Activated CD4-positive, alpha-beta T cell treated with anti-CD3 and anti-CD28 coated beads, Interleukin-2, amount 50 U/mL, for 4 hours (primary cell): ENCODE measurements around the gene ENTPD7.
"Not testable (repeated sequence)": the region's sequence is repeated elsewhere in the genome, so short reads cannot be mapped to it uniquely, and the experiment has no call there.

Source experiments
- DNase-seq, 2 experiments: peaks; one replicate each; pipeline ENCODE4 v3.0.0-alpha.2; 2020

ENTPD7 gene

GRCh38 chr10:99659031-99659867 lies at the start of gene ENTPD7:
TSS of gene ENTPD7 (plus strand) at chr10:99659509. CDS start at chr10:99659957, 448 bp downstream.
- DNase-seq, result peak; percentile 80 to 81

- no peak for DNase-seq
Measured at GRCh38 chr10:99610221-99610620, 49.1 kb upstream of the ENTPD7 start.

- DNase-seq, result no peak
Measured at GRCh38 chr10:99611326-99611725, 48.0 kb upstream of the ENTPD7 start.

GRCh38 chr10:99612167-99612831 lies 47.0 kb upstream of the ENTPD7 start:
- no peak for DNase-seq

GRCh38 chr10:99615426-99615825 lies 43.9 kb upstream of the ENTPD7 start:
- no peak for DNase-seq

GRCh38 chr10:99617696-99618095 lies 41.6 kb upstream of the ENTPD7 start:
- no peak for DNase-seq

GRCh38 chr10:99619090-99619800 lies 40.1 kb upstream of the ENTPD7 start:
- no peak for DNase-seq

- DNase-seq, result peak; percentile 27 to 88
Measured at GRCh38 chr10:99619851-99620710, 39.2 kb upstream of the ENTPD7 start, which contains the start of gene SLC25A28. TSS of gene SLC25A28 (minus strand) at chr10:99620439. CDS start at chr10:99620335, 104 bp downstream.

- peak; percentile 77 to 89 for DNase-seq
Measured at GRCh38 chr10:99620711-99621453, 38.4 kb upstream of the ENTPD7 start.

- DNase-seq, result no peak
Measured at GRCh38 chr10:99621454-99622251, 37.7 kb upstream of the ENTPD7 start.

GRCh38 chr10:99623919-99624318 lies 35.4 kb upstream of the ENTPD7 start:
- DNase-seq, result no peak

- DNase-seq, result not testable (repeated sequence)
Measured at GRCh38 chr10:99625124-99625523, 34.2 kb upstream of the ENTPD7 start.

GRCh38 chr10:99628923-99629624 lies 30.2 kb upstream of the ENTPD7 start:
- no peak for DNase-seq

- no peak for DNase-seq
Measured at GRCh38 chr10:99629625-99629978, 29.7 kb upstream of the ENTPD7 start.

GRCh38 chr10:99630433-99630832 lies 28.9 kb upstream of the ENTPD7 start:
- DNase-seq, result no peak

GRCh38 chr10:99630991-99631390 lies 28.3 kb upstream of the ENTPD7 start:
- DNase-seq, result no peak

- DNase-seq, result no peak
Measured at GRCh38 chr10:99631496-99631895, 27.8 kb upstream of the ENTPD7 start.

GRCh38 chr10:99633832-99634231 lies 25.5 kb upstream of the ENTPD7 start:
- DNase-seq, result no peak

- no peak for DNase-seq
Measured at GRCh38 chr10:99647601-99648151, 11.6 kb upstream of the ENTPD7 start.

- DNase-seq, result no peak
Measured at GRCh38 chr10:99648717-99649116, 10.6 kb upstream of the ENTPD7 start.
